NCI-H748 treated with DMSO at 0.1 percent for 48 hours (cell line): ENCODE measurements around the gene MPZL3.
A peak's percentile ranks its signal among the peaks of the same experiment; 100 is the strongest.
"Not testable (repeated sequence)": the region's sequence is repeated elsewhere in the genome, so short reads cannot be mapped to it uniquely, and the experiment has no call there.

Experiments used
- DNase-seq: peaks from one replicate; lab custom pipeline; 2025; lab: John Stamatoyannopoulos, UW

Gene MPZL3

DNA sequence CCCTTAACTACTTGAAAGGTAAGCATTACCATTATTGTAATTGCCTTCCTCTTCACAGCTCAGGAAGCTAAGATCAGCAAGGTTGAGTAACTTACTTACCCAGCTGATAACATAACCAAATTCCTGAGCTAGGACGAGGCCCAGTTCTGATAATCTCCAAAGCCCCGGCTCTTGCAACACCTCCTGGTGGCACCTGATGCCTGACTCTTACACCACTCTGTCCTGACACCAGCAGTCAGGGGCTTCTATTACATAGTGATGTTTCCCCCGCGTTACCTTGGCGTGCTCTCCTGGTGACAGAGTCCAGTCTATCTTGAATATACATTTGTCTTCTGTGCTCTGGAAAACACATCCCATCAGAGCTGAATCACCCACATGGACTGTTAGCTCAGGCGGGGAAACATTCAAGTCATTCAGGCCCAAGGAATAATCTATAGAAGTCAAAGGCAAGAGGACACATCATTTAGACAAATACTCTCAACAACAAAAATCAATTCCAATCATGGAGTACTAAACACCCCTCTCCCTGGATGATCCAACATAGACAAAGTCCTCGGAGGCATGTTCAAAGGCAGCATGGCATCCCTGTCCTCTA, 39.9 kb downstream of the MPZL3 start:
- no peak for DNase-seq

DNA sequence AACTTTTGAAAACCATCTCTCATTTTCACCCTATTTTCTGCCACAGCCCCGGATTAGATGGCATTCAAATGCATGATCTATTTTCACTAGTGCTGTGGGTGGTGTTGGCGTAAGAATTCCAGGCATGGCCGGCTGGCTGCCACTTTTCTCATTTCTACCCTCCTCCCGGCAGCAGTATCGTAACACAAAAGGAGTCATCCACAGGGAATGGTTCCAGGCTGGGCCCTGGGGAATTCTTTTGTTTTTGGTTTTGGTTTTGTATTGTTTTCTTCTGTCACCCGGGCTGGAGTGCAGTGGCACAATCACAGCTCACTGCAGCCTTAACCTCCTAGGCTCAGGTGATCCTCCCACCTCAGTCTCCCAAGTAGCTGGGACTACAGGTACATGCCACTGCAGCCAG, 41.2 kb downstream of the MPZL3 start:
- no peak for DNase-seq

DNA sequence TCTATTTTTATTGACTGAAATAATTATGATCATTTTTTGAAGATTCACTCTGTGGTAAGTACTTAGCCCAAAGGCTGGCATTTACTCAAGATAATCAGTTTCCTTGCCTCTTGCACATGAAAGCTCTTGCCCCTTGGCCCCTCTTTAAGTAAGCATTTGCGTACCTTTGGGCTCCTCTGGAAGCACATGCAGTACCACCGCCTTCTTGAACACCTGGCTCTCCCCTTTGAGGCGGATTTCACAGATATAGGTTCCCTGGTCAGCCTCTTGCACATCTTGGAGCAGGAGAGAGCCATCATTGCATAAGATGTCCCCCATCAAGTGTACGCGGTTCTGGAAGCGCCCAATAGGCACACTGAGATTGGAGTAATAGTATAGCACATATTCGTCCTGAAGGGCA, 41.8 kb downstream of the MPZL3 start:
- DNase-seq: no peak

DNA sequence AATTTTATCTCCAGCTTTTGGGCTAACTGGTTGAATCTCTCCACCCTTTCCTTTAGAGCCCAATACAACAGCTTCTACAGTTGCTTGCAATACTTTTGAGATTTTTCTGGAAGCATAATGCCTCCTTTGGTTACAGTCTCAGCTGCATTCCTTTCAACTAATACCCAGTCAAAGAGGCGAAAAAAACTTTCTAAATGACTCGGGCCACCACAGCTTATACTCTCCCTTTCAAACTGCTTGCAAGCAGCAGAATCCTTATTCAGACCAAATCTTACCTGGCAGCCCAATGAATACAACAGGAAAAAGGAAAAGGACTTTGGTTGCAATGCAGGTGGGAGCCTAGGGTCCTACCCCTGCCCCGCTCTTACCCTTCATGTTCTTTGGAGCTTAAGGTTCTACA, 43.1 kb downstream of the MPZL3 start:
- no peak for DNase-seq

DNA sequence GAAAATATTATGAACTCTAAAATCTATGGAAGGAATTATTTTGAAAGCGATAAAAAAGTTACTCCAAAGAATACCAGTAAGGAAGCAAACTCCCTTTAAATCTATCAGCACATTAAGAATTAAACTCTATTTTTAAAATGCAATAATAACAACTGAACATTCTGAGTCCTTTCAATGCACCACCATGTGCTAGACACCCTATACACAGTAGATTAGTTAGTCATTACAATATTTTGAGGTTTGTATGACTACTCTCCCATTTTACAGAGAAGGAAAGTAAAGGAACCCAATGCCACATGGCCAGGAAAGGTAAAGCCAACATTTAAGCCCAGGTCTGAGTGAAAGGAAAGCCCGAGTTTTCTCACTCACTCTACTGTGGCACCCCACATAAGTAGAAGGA, 45.1 kb downstream of the MPZL3 start:
- DNase-seq: no peak

DNA sequence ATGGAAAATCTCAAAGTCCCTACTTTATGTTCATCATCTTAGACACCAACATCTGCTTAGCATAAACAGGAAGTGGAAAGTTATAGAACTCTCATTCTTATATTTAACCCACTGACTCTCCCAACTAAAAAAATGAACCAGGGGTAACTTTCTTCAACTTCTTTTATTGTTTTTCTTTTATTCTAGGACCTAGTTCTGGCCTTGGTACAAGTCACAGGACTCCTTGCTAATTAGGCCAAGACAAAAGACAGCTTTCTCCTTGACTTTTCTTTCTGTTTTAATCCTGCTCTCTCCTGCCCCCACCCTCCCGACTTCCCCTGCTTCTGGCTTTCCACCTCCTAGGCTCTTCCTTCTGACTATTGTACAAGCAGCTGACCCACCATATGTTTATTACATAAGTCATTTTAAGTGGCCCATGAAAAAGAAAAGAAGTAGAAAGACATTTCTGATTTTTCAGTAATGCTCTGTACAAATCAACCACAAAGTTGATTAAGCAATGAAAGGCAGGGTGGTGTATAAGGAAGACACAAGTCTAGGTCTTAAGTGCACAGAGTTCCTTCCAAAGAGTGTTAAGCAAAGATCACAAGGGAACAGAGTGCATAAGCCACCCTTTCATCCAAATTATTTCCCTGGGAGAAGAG, 45.7 kb downstream of the MPZL3 start:
- DNase-seq: no peak

DNA sequence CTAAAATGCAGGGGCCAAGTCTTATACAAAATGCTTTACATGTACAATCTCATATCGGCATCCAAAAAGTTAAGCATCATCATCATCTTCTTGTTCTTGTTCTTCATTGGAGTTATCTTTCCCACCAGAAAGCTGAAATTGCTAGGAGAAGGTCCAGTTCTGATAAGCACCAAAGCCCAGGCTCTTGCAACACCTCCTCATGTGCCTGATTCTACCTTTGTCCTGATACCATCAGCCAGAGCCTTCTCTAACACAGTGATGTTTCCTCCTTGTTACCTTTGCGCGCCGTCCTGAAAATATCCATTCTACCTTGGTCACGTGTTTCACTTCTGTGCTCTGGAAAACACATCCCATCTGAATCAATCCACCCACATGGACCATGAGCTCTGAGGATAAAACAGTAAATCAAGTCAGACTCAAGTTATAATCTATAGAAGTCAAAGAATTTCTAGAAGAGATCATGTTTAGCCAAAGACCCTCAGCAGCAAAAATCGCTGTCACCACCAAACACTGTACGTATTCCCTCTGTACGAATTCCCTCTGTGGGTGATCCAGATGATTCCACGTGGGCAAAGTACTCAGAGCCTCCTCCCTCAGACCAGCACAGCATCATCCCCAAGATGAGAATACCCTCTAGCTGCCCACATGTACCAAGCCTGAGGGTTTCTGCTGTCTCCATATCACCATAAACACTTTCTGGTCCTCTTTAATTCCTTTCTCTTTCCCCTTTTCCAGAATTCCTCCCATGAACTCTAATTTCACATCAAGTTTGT, 46.4 kb downstream of the MPZL3 start:
- DNase-seq: no peak

DNA sequence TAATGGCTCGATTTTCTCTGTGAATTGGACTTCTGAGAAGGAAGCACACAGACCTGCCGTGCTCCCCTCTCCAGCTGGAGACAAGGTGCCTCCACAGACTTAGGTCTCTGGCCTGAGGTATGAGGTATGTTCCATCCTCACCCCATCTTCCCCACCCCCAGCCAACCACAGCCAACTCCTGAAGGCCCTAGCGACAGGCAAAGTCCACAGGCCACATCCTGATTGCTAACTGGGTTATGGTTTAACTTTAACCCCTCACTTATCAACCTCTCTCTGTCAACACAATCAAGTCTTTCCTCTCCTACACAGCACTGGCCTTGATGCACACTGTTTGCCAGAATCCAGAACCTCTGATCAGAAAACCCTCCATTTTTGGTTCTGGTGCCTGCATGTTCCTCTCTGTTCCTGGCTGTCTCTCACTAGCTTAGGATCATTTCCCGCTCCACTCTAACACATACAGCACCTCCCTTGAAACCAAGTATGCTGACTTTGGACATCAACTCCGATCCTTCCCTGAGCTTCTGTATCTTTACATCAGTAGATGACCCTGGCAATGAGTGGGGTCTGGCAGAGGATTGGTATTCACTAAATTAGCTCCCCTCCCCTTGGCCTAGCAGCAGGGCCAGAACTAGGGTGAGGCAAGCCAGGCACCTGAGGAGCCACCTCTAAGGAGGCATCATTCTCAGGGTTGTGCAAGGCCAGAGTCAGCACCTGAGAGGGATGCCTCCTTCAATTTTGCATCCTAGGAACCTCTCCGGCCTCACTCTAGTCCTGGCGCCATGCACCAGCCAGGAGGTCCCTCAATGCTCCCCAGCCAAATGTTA, 49.4 kb downstream of the MPZL3 start:
- DNase-seq: no peak

DNA sequence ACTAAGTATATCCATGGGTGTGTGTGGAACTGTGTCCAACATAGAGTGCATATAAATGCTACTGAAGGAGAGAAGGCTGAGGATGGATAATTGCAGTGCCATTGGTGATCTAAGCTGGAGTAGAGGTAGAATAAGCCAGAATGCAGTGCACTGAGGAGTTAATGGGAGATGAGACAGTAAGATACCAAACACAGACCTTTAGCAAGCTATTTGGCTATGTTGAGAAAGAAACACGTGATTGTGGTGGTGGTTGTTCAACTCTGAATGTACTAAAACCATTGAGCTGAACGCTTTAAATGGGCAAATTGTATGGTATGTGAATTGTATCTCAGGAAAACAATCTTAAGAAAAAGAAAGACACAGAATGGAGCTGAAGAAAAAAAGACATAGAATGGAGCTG, 50.2 kb downstream of the MPZL3 start:
- DNase-seq: no peak

DNA sequence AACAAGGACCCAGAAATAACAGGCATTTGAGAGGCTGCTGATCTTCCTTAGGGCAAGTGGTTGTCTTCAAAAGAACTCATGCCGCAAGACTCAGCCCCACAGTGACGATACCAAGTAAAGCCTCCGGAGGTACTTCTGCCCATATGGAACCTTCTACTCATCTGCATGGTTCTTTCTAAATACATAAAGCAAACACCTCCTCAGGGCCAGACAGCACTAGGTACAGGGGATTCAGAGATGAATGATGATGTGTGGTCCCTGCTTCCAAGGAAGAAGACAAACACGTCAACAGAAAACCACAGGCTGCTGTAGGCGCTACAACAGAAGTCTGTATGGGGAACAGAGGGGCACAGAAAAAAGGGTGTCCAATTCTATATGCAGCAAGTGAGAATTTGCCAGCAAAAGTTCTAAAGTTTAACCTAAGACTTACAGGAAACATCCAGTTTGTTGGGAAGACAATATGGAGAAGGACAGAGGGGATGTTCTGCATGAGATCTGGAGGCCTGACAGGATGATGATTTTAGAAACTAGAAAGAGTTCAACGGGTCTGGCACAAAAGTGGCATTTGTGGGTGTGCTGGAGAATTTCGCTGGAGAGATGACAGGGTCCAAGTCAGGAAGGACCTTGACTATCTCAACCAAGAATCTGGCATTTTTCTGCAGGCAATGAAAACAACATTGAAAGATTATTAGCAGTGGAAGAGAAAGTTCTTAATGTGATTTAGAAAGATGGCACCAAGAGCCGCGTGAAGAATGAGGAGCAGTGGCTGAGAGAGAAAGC, 51.1 kb downstream of the MPZL3 start:
- no peak for DNase-seq

DNA sequence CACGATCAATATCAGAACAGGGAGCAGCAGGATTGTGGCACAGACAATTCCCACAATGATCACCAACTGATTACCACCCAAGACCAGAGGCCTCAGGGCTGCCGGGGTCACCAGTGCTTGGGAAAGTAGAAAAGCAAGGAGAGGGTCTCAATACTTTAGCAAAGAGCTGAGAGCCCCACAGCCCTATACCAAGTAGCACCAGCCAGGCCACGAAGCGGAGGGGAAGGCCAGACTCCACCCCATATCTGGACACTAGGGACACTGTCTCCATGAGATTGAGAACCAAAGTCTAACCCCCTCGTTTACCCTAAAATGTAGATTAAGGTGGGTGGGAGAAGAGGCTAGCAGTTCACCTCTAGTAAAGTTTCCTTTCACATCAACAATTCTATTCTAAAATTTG, 51.7 kb downstream of the MPZL3 start:
- DNase-seq: no peak

DNA sequence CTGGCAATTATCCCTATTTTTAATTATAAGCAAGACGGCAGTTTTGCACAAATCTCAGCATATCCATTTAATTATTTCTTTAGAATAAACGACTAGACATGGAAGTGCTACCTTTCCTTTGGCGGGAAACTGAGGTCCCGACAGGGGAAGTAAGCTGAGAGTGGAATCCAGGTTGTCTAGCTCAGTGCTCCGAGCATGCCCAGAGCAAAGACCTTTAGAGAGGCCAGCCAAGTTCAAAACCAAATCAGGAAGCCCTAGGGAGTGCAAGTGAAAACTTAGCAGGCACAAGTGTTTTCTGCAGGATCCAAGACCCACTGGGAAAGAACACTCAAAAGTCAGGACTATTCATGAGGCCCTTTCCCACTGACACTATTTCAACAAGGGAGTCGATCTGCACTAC, 53.0 kb downstream of the MPZL3 start:
- no peak for DNase-seq

DNA sequence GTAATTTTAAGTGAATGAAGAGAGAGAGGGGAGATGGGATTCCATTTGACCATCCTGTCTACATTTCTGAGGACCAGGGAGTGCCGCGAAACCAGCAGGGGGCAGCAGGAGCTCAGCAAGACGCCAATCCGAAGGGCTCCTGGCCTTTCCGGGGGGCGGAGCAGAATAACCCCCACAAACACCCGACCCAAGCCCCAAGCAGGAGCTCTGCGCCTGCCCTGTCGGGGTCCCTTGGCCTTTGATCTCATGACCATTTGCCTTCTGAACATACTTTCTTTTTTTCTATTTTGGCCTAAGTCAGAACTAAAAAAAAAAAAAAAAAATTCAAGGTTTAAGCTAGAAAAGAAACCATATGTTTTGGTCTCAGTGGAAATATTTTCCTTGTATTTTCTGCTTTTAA, 53.8 kb downstream of the MPZL3 start:
- DNase-seq: peak; percentile 19

DNA sequence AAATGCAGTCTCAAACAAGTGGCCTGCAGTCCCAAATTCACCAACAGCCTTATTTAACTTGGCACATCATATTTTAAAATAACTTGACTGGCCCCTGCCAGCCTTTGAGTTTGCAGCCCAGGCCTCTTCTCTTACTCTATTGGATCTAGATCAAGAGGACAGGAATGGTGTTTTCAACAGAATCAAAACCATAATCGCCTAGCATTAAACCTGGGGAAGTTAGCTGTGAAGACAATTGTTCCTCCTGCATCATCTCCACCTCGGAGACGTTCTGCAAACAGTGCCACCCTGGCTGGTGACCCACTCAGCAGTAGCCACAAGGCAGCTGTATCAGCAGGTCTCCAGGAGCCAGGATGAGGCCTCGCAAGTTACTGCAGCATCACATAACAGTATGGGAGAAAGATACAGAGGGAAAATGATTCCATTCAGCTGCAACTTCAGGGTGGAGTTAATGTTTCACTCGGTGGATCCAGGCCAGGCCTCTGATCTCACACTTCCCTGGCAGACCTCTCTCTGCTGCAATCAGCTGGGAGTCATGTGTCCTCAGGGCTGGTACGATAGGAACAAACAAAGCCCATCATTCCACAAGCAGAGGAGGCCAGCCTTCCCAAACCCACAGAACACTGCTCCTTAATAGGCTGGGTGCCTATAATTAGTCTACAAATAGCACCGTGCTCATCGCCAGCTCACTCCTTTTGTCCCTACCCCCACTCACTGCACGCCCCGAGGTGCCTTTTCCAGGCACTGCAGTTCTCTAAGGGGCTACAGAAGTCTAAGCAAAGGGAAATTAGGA, 57.1 kb downstream of the MPZL3 start:
- no peak for DNase-seq

DNA sequence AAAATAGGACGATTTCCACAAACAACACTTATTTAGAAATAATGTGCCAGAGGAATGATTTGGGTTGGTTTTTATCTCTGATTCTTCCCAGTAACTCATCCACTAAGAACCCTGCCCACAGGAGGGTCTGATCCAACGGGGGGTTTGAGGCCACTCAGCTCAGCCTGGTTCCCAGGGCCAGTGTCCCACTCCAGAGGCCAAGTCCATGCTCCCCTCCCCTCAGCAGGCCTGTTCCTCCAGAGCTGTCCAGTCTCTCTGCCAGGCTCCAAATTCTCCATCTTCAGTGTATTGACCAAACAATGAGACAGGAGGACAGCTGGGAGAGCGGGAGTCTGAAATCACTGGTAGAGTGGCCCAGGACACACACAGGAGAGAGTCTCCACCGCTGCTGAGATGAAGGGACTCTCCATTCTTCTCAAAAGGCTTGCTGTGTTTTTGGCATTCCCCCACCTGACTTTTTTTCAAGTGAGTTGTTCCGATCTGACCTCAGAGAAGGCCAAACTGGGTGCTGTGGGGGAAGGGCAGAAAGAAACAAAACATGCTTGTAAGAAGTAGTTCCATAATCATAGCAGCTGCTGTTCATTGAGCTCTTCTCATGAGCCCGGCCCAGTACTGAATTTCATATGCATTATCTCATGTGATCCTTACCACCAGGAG, 58.1 kb downstream of the MPZL3 start:
- no peak for DNase-seq

DNA sequence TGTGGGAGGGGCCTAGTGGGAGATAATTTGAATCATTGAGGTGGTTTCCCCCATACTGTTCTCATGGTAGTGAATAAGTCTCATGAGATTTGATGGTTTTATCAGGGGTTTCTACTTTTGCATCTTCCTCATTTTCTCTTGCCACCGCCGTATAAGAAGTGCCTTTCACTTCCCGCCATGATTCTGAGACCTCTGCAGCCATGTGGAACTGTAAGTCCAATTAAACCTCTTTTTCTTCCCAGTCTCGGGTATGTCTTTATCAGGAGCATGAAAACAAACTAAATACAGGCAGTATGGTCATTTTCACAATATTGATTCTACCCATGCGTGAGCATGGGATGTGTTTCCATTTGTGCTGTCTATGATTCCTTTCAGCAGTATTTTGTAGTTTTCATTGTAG, 59.3 kb downstream of the MPZL3 start:
- not testable (repeated sequence) for DNase-seq

DNA sequence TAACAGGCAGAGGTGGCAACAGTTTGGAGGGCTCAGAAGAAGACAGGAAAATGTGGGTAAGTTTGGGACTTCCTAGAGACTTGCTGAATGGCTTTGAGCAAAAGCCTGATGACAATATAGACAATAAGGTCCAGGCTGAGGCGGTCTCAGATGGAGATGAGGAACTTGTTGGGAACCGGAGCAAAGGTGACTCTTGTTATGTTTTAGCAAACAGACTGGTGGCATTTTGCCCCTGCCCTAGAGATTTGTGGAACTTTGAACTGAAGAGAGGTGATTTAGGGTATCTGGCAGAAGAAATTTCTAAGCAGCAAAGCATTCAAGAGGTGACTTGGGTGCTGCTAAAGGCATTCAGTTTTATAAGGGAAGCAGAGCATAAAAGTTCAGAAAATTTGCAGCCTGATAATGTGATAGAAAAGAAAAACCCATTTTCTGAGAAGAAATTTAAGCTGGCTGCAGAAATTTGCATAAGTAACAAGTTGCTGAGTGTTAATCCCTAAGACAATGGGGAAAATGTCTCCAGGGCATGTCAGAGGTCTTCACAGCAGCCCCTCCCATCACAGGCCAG, 61.1 kb downstream of the MPZL3 start:
- not testable (repeated sequence) for DNase-seq

DNA sequence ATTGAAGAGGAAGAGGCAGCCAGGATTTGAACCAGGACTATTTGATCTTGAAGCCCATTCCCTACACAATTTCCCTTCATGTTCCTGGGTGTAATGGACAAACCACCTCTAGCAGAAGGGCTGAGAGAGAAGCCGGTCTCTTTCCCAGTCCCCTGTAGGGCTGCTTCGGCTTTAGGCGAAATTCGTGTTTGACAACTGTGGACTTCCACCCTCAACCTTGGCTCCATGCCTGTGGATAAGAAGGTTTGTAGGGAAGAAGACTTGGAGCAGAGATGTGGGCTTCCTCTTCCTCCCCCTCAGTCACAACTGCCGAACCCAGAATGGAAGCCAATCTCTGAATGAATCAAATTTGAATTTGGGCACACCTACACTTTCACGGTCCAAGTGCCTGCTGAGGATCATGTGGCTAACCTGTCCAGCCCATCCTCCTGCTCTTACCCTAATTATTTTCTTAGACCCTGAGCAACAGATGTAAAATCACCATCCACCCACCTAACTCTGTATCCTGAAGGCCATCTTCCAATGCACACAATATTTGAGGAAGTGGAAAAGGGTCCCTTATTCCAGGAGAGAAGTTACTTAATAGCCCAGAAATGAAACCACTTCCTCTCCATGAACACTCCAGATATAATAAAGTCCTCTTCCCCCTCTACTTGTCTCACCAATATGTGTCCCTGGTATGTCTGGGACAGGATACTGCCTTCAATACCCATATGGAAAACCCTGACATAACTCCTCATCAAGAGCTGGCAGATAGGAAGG, 65.6 kb downstream of the MPZL3 start:
- no peak for DNase-seq
